Prostate gland (tissue), 2 donors: ENCODE results near the gene CD2AP. TPM values are rescaled to one million over a fixed set of nuclear protein-coding genes. Genes with fewer than 3 reads are reported as not detected.

Experiments
- DNase-seq: peaks from one replicate; pipeline ENCODE4 v3.0.0-alpha.2; 2019; ENCODE audit warnings: low spot score
- H3K27ac ChIP-seq, 2 donors: fragments of 200-600 bp; sonication (generic); 2 replicates each; pipeline ENCODE4 v1.5.1; 2017 to 2019
- H3K27me3 ChIP-seq: fragments of 200-600 bp; sonication (generic); replicated peaks from 2 replicates; pipeline ENCODE4 v1.5.1; 2019; ENCODE audit not compliant: insufficient read depth
- H3K36me3 ChIP-seq, 2 donors: fragments of 200-600 bp; sonication (generic); 1 replicate in 1 of 2; 2 replicates in 1 of 2; pipeline versions ENCODE4 v1.5.1 to v1.8.1; 2017 to 2019
- H3K4me1 ChIP-seq: fragments of 200-600 bp; sonication (generic); replicated peaks from 2 replicates; pipeline ENCODE4 v1.5.1; 2019
- H3K4me3 ChIP-seq, 2 donors: fragments of 200-600 bp; sonication (generic); 2 replicates each; pipeline ENCODE4 v1.5.1; 2017 to 2019
- H3K9me3 ChIP-seq: fragments of 200-600 bp; sonication (generic); 2 replicates; pipeline ENCODE4 v1.5.1; 2017
- POLR2A ChIP-seq: fragments of 450-650 bp; IDR thresholded peaks from one replicate; pipeline ENCODE4 v1.6.1; 2016; ENCODE audit warnings: antibody characterized with exemption, mild to moderate bottlenecking
- POLR2AphosphoS5 ChIP-seq: sonication (generic); formaldehyde crosslinking; IDR thresholded peaks from one replicate; pipeline ENCODE4 v1.6.1; 2017; ENCODE audit warnings: antibody characterized with exemption
- WGBS: methylation state at CpG from one replicate; pipeline ENCODE4 v1.1.5; 2018; 5-methylcytosine and 5-hydroxymethylcytosine counted together
- intact Hi-C: fragments of 100-400 bp; cut with DNase I; formaldehyde crosslinking; loops from one replicate; pipeline ENCODE4 v1.14.2; 2022
- total RNA-seq, 2 donors: library from RNA; depleted of rRNA; stranded (reverse); fragments of >200 nt; gene quantifications; one replicate each; pipeline ENCODE4 v1.1.0, GENCODE V29; 2016
- TF ChIP-seq, protein P1 (sequence below), 4 experiments: fragments of 200-600 bp in 2 of 4; fragments of 450-650 bp in 2 of 4; sonication (generic) in 2 of 4; IDR thresholded peaks; 1 replicate in 3 of 4; 2 replicates in 1 of 4; pipeline ENCODE4 v1.5.1; 2016 to 2019; ENCODE audit warnings: antibody characterized with exemption in 4 of 4, mild to moderate bottlenecking in 2 of 4, moderate library complexity in 2 of 4

Gene CD2AP
- total RNA-seq, 2 donors from 2014 or later = 30.3 to 33.6 TPM

DNA sequence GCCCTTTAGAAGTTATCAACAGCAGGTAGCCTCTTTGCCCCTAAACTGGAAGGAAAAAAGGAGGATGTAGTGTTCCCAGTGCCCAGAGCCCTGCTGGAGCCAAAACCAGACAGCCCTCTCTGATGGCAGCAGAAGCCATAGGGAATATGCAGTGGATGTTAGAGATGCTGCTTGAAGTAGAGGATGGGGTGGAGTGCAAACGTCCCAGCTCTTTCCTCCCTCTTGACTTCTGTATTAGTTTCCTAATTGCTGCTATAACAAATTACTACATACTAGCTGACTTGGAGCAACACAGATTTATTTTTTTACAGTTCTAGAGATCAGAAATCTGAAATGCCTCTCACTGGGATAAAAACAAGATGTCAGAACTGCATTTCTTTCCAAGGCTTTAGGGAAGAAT is 12.5 kb upstream of the CD2AP start:
- H3K27ac ChIP-seq = no peak overlapping the region
- no peaks in the 10 kb centered on the region for H3K36me3 ChIP-seq
- DNase-seq = no peak
- WGBS = 100% methylated on average over 1 of the region's 1 CpG
- H3K9me3 ChIP-seq = no peaks in the 10 kb centered on the region
- H3K27me3 ChIP-seq = no peaks in the 10 kb centered on the region
- H3K4me1 ChIP-seq = no peaks in the 10 kb centered on the region
- TF ChIP-seq POLR2AphosphoS5 (no peak), POLR2A (no peak)
- TF ChIP-seq, protein P1, sequence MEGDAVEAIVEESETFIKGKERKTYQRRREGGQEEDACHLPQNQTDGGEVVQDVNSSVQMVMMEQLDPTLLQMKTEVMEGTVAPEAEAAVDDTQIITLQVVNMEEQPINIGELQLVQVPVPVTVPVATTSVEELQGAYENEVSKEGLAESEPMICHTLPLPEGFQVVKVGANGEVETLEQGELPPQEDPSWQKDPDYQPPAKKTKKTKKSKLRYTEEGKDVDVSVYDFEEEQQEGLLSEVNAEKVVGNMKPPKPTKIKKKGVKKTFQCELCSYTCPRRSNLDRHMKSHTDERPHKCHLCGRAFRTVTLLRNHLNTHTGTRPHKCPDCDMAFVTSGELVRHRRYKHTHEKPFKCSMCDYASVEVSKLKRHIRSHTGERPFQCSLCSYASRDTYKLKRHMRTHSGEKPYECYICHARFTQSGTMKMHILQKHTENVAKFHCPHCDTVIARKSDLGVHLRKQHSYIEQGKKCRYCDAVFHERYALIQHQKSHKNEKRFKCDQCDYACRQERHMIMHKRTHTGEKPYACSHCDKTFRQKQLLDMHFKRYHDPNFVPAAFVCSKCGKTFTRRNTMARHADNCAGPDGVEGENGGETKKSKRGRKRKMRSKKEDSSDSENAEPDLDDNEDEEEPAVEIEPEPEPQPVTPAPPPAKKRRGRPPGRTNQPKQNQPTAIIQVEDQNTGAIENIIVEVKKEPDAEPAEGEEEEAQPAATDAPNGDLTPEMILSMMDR (IDR thresholded peaks at IDR 0.05) = no peak
- intact Hi-C loops = no loop called here
- H3K4me3 ChIP-seq = no peak overlapping the region

DNA sequence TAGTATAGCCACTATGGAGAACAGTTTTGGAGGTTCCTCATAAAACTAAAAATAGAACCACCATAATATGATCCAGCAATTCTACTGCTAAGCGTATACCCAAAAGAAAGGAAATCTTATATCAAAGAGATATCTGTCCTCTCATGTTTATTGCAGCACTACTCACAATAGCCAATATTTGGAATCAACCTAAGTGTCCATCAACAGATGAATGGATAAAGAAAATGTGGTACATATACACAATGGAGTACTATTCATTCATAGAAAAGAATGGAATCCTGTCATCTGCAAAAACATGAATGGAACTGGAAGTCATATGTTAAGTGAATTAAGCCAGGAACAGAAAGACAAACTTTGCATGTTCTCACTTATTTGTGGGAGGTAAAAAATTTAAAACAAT is 5.7 kb upstream of the CD2AP start:
- no peaks in the 10 kb centered on the region for H3K27me3 ChIP-seq
- DNase-seq = no peak
- TF ChIP-seq POLR2AphosphoS5 (no peak), POLR2A (no peak)
- TF ChIP-seq, protein P1 (IDR thresholded peaks at IDR 0.05) = no peak
- H3K27ac ChIP-seq = no peak overlapping the region
- H3K4me3 ChIP-seq = no peak overlapping the region
- H3K4me1 ChIP-seq = no peaks in the 10 kb centered on the region
- intact Hi-C loops = loop anchor here (10.0 kb wide), 1 partner anchor 163 kb away; no protein-coding TSS in a partner anchor
- no peaks in the 10 kb centered on the region for H3K9me3 ChIP-seq
- no peaks in the 10 kb centered on the region for H3K36me3 ChIP-seq
- 78% methylated on average over 1 of the region's 1 CpG for WGBS

DNA sequence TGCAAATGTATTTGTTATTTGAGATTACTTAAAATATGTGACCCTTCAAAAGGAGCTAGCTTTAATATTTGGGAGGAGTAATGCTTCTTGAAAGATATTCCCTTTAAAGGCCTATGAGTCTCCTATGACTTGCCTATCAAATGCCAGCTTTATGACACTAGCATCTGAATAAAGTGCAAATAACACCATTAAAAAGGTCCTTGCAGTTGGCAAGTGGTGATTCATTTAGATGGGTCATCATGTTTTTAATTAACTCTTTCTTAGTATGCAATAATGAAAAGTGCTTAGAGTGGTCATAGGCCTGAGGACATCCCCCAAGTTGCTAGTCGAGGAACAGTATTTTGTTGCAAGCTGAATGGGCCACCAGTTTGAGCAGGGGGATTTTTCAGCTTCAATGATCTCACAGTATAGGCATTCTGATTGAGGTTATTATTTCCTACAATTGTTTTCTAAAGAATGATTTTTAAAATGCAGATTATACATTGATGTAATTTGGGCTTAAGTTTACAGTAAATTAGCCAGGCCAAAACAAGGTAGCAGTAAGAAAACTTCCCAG is 3.7 kb upstream of the CD2AP start:
- Histone ChIP-seq H3K27me3 (no peaks in the 10 kb centered on the region), H3K4me1 (no peaks in the 10 kb centered on the region), H3K27ac (no peak overlapping the region), H3K4me3 (no peak overlapping the region), H3K36me3 (no peaks in the 10 kb centered on the region), H3K9me3 (no peaks in the 10 kb centered on the region)
- WGBS = 77% methylated on average over 1 of the region's 1 CpG
- intact Hi-C loops = loop anchor here (10.0 kb wide), 1 partner anchor 161 kb away; no protein-coding TSS in a partner anchor
- no peak for DNase-seq
- TF ChIP-seq POLR2AphosphoS5 (no peak), POLR2A (no peak)

DNA sequence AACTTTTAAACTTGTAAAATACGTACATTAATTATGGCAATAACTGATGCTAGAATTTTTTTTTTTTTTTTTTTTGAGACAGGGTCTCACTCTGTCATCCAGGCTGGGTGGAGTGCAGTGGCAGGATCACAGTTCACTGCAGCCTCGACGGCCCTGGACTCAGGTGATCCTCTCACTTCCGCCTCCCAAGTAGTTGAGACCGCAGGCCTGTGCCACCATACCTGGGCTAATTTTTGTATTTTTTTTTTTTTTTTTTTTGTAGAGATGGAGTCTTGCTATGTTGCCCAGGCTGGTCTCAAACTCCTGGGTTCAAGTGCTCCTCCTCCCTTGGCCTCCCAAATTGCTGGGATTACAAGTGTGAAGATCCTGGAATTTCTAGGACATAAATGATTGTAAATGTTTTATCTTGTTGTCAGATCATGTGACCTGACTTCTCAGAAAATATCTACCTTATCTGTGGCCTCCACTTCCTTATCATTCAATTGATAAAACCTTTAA is 2.2 kb upstream of the CD2AP start:
- 97% methylated on average over 5 of the region's 5 CpGs for WGBS
- Histone ChIP-seq H3K36me3 (no peaks in the 10 kb centered on the region), H3K9me3 (no peaks in the 10 kb centered on the region), H3K27ac (no peak overlapping the region), H3K4me1 (no peaks in the 10 kb centered on the region), H3K4me3 (no peak overlapping the region), H3K27me3 (no peaks in the 10 kb centered on the region)
- intact Hi-C loops = loop anchor here (10.0 kb wide), 1 partner anchor 159 kb away; no protein-coding TSS in a partner anchor
- no peak for TF ChIP-seq POLR2AphosphoS5
- TF ChIP-seq POLR2A = no peak
- TF ChIP-seq, protein P1 (IDR thresholded peaks at IDR 0.05) = no peak
- no peak for DNase-seq

DNA sequence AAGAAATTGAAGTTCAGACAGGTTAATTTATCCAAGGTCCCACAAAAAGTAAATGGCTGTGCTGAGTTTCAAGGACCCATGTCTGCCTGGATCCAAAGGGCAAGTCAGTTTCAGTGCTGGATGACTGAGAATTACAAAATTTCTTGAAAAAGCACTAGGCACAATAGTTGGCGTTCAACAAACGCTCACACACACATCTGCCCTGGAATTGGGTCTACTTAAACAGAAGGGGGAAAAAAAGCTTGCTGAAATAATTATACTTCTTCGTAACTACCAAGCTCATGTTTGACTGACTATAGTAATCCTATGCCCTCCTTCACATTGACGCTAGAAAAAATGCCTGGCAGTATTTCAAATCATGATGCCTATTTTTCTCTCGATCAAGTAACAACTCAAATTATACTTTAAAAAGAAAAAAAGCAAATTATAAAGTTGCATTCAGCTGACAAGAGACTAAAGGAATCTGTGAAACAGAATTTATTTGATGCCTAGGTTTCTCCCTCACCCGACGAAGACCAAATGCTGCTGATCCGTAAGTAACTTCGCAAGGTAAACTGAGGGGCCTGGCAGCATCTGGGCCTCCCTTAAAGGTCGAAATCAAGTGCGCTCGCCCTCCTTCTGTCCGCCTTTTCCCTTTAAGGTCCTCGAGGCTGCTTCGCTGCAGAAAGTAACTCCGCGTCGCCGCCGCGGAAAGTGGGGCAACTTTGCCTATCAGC is 650 bp upstream of the CD2AP start:
- H3K36me3 ChIP-seq = no peaks in the 10 kb centered on the region
- no peak for DNase-seq
- H3K4me3 ChIP-seq = peak overlapping the region; percentile 93 to 97
- no peaks in the 10 kb centered on the region for H3K9me3 ChIP-seq
- TF ChIP-seq POLR2A (no peak), POLR2AphosphoS5 (no peak)
- TF ChIP-seq, protein P1 (IDR thresholded peaks at IDR 0.05) = no peak
- no peaks in the 10 kb centered on the region for H3K27me3 ChIP-seq
- intact Hi-C loops = loop anchor here (10.0 kb wide), 1 partner anchor 158 kb away; no protein-coding TSS in a partner anchor
- H3K27ac ChIP-seq = peak overlapping the region; percentile 98 to 99
- WGBS = 7% methylated on average over 21 of the region's 21 CpGs
- H3K4me1 ChIP-seq = no peaks in the 10 kb centered on the region
